ENCODE data around the gene MET.

DNA sequence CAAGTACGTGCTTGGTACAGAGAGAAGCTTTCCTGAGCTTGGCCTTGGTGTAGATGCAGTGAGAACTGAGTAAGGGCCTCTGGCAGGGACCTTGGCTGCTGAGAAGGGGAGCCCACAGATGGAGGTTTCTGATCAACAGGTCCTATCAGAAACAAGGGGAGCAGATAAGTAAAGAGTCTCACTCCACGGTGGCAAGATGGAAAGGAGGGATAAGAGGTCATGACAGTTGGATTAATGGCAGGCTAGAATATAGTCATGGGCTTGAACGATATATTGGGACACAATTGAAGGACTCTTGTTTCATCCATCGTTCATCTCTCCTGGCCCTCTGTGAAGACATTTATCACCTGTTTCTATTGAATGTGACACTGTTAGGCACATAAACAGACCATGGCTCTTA is 41.5 kb downstream of the MET start:
- TF ChIP-seq, protein P1, sequence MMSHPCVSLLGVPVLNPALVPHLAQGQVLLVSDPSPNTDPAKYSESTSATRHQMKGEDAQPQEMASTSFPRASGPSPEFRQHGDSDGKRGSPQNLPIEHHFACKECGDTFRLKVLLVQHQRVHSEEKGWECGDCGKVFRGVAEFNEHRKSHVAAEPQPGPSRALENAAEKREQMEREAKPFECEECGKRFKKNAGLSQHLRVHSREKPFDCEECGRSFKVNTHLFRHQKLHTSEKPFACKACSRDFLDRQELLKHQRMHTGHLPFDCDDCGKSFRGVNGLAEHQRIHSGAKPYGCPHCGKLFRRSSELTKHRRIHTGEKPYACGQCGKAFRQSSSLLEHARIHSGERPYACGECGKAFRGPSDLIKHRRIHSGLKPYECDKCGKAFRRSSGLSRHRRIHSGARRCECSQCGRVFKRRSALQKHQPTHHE (CRISPR knock-in tag; IDR thresholded peaks at IDR 0.05; ENCODE audit: borderline replicate concordance) = no peak
- TF ChIP-seq KDM5A (IDR thresholded peaks at IDR 0.05; ENCODE audit: borderline replicate concordance, low read length) (no peak), MXI1 (IDR thresholded peaks at IDR 0.05; ENCODE audit: borderline replicate concordance, low read depth, low read length) (no peak), SP2 (CRISPR knock-in tag; IDR thresholded peaks at IDR 0.05) (no peak), RNF2 (conservative IDR thresholded peaks at IDR 0.05; ENCODE audit: low read depth) (no peak)
- TF ChIP-seq, protein P2, sequence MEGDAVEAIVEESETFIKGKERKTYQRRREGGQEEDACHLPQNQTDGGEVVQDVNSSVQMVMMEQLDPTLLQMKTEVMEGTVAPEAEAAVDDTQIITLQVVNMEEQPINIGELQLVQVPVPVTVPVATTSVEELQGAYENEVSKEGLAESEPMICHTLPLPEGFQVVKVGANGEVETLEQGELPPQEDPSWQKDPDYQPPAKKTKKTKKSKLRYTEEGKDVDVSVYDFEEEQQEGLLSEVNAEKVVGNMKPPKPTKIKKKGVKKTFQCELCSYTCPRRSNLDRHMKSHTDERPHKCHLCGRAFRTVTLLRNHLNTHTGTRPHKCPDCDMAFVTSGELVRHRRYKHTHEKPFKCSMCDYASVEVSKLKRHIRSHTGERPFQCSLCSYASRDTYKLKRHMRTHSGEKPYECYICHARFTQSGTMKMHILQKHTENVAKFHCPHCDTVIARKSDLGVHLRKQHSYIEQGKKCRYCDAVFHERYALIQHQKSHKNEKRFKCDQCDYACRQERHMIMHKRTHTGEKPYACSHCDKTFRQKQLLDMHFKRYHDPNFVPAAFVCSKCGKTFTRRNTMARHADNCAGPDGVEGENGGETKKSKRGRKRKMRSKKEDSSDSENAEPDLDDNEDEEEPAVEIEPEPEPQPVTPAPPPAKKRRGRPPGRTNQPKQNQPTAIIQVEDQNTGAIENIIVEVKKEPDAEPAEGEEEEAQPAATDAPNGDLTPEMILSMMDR (CRISPR knock-in tag; IDR thresholded peaks at IDR 0.05) = no peak
- TF ChIP-seq, protein P3, sequence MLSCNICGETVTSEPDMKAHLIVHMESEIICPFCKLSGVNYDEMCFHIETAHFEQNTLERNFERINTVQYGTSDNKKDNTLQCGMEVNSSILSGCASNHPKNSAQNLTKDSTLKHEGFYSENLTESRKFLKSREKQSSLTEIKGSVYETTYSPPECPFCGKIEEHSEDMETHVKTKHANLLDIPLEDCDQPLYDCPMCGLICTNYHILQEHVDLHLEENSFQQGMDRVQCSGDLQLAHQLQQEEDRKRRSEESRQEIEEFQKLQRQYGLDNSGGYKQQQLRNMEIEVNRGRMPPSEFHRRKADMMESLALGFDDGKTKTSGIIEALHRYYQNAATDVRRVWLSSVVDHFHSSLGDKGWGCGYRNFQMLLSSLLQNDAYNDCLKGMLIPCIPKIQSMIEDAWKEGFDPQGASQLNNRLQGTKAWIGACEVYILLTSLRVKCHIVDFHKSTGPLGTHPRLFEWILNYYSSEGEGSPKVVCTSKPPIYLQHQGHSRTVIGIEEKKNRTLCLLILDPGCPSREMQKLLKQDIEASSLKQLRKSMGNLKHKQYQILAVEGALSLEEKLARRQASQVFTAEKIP (CRISPR knock-in tag; IDR thresholded peaks at IDR 0.05; ENCODE audit: borderline replicate concordance) = no peak

Data from HepG2 (cell line).